ENCODE measurements around the gene MAP3K2. TPM values are rescaled to one million over a fixed set of nuclear protein-coding genes. Genes with fewer than 3 reads are reported as not detected.

Gene MAP3K2
- polyA plus RNA-seq, 1 experiment = 10.9 TPM

DNA sequence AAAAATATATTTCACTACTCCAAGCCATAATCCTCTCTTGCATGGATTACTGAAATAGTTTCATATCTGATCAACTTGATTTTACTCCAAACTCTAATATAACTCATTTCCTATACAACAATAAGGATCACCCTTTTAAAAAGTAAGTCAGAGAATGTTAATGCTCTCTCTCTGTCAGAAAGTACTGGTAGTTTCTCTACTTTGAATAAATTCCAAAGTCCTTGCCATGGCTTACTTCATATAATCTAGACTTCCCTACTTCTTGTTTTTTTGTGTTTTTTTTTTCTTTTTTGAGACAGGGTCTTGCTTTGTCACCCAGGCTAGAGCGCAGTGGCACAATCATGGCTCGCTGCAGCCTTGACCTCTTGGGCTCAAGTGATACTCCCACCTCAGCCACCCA is 36.2 kb downstream of the MAP3K2 start:
- CTCF ChIA-PET = interaction anchor here (1.1 kb wide), 1 partner anchor 130 kb away, joined by 3 read pairs; no protein-coding TSS in a partner anchor
- TF ChIP-seq CTCF (IDR thresholded peaks at IDR 0.05; ENCODE audit: insufficient read depth, low read depth, low read length) = no peak

GRCh38 chr2:127348426-127349000 is 39.3 kb downstream of the MAP3K2 start:
- Histone ChIP-seq H3K4me3 (ENCODE audit: low read depth, low read length) (no peak overlapping the region), H3K27me3 (ENCODE audit: control insufficient read depth, insufficient read depth, low read length) (no peaks in the 10 kb centered on the region), H3K36me3 (ENCODE audit: control insufficient read depth, insufficient read depth, low read length) (no peaks in the 10 kb centered on the region)
- no peak for DNase-seq (ENCODE audit: low read depth)
- no peak for TF ChIP-seq CTCF (IDR thresholded peaks at IDR 0.05; ENCODE audit: insufficient read depth, low read depth, low read length)
- POLR2A ChIA-PET = no interaction called here
- CTCF ChIA-PET = interaction anchor here (0.7 kb wide), 1 partner anchor 24 kb away, joined by 3 read pairs; no protein-coding TSS in a partner anchor

More for the DNA sequence above, 36.2 kb downstream of the MAP3K2 start:
- Histone ChIP-seq H3K27me3 (ENCODE audit: control insufficient read depth, insufficient read depth, low read length) (no peaks in the 10 kb centered on the region), H3K4me3 (ENCODE audit: low read depth, low read length) (no peak overlapping the region), H3K36me3 (ENCODE audit: control insufficient read depth, insufficient read depth, low read length) (no peaks in the 10 kb centered on the region)
- no peak for DNase-seq (ENCODE audit: low read depth)
- POLR2A ChIA-PET = no interaction called here

DNA sequence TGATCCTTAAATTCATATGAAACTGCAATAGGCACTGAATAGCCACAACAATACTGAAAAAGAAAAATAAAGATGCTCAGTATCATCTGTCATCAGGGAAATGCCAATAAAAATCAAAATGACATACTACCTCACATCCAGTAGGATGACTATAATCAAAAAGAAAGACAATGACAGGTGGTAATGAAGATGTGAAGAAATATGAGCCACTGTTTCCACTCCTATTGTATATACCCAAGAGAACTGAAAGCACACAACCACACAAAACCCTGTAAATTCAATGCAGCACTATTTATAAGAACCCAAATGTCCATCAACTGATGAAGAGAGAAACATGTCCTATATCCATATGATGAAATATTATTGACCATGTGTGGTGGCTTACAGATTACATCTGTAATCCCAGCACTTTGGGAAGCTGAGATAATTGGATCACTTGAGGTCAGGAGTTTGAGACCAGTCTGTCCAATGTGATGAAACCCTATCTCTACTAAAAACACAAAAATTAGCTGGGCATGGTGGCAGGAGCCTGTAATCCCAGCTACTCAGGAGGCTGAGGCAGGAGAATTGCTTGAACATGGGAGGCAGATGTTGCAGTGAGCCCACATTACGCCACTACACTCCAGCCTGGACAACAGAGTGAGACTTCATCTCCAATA is 39.9 kb downstream of the MAP3K2 start:
- TF ChIP-seq CTCF (IDR thresholded peaks at IDR 0.05; ENCODE audit: insufficient read depth, low read depth, low read length) = no peak
- ChIA-PET POLR2A (no interaction called here), CTCF (no interaction called here)
- no peak overlapping the region for H3K4me3 ChIP-seq (ENCODE audit: low read depth, low read length)
- H3K36me3 ChIP-seq (ENCODE audit: control insufficient read depth, insufficient read depth, low read length) = no peaks in the 10 kb centered on the region
- H3K27me3 ChIP-seq (ENCODE audit: control insufficient read depth, insufficient read depth, low read length) = no peaks in the 10 kb centered on the region
- no peak for DNase-seq (ENCODE audit: low read depth)

DNA sequence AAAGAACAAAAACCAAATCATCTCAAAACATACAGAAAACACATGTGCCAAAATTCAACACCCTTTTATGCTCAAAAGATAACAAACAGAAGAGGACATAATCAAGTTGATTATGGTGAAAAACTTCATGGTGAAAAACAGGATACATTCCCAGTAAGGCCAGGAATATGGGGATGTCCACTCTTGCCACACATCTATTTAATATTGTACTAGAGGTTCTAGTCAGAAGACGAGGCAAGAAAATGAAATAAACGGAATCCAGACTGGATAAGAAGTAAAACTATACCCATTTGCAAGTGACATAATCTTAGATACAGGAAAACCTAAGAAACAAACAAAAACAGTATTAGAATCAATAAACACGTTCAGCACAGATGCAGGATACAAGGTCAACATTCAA is 40.8 kb downstream of the MAP3K2 start:
- ChIA-PET POLR2A (no interaction called here), CTCF (no interaction called here)
- Histone ChIP-seq H3K27me3 (ENCODE audit: control insufficient read depth, insufficient read depth, low read length) (no peaks in the 10 kb centered on the region), H3K4me3 (ENCODE audit: low read depth, low read length) (no peak overlapping the region), H3K36me3 (ENCODE audit: control insufficient read depth, insufficient read depth, low read length) (peaks cover 1% of the 10 kb centered on the region; the same call in 1 of the 2 replicates)
- DNase-seq (ENCODE audit: low read depth) = no peak
- TF ChIP-seq CTCF (IDR thresholded peaks at IDR 0.05; ENCODE audit: insufficient read depth, low read depth, low read length) = no peak

GRCh38 chr2:127343277-127343676 is 44.5 kb downstream of the MAP3K2 start:
- TF ChIP-seq CTCF (IDR thresholded peaks at IDR 0.05; ENCODE audit: insufficient read depth, low read depth, low read length) = no peak
- H3K4me3 ChIP-seq (ENCODE audit: low read depth, low read length) = no peak overlapping the region
- ChIA-PET POLR2A (interaction anchor here (0.6 kb wide), 1 partner anchor 15 kb away, joined by 7 read pairs; no protein-coding TSS in a partner anchor), CTCF (no interaction called here)
- H3K27me3 ChIP-seq (ENCODE audit: control insufficient read depth, insufficient read depth, low read length) = no peaks in the 10 kb centered on the region
- DNase-seq (ENCODE audit: low read depth) = no peak
- peaks cover 1% of the 10 kb centered on the region; the same call in 1 of the 2 replicates for H3K36me3 ChIP-seq (ENCODE audit: control insufficient read depth, insufficient read depth, low read length)

Data from BJ (cell line).